K562 treated with DMSO at 1 percent for 24 hours (cell line): ENCODE measurements around the gene SYS1. TPM values are rescaled to one million over a fixed set of nuclear protein-coding genes. Genes with fewer than 3 reads are reported as not detected.

Experiments
- total RNA-seq: library from RNA; unstranded; fragments of 300-600 nt; gene quantifications from 2 replicates; pipeline ENCODE4 v1.2.3, GENCODE V29; 2022; ENCODE audit warnings: low read depth; ENCODE audit not compliant: insufficient read depth

SYS1 gene
- total RNA-seq: 25.8 and 30.4 TPM in 2 replicates

GRCh38 chr20:45362804-45363610 is at the start of gene SYS1:
TSS of gene SYS1 (plus strand) at chr20:45363156. CDS start at chr20:45363532, 376 bp downstream.

DNA sequence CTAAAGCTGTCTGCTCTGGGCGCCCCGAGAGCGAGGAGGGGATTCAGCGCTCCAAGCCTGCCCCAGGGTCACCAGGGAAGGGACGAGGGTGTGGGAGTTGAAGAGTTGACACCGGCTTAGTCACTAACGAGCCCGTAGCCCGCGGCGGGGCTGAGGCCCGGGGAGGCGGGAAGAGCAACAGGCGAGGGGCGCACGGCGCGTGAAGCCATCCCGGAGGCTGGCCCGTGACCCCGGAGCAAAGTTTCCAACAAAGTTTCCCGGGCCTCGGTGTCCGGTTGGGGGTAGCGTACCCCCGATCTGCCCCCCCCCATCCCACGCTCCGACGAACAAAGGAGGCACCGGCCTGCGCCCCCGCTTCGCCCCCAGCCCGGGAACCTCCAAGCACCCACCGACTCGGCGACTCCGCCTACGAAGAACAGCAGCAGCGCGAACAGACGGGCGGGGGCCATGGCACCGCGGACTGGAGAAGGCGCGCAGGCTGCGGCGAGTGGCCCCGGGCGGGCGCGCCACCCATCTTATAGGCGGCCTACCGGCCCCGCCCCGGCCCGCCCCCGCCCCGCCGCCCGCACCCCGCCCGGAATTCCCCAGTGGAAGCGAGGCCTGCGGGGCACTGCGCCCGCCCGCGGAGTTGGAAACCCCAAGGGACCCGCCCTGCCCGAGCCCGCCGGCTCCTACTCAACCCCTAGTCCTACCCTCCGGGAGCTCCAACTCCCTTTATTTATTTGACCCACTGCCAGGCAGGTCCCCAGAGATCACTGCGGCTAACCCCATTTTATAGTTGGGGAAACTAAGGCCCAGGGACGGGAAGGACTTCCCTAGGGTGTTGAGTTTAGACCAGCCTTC is 14.8 kb upstream of the SYS1 start, which contains the start of gene SDC4:
TSS of gene SDC4 (minus strand) at position 489 of the 843 bp plus-strand sequence. CDS start at position 449, 40 bp downstream.

GRCh38 chr20:45378191-45378590 is 15.2 kb downstream of the SYS1 start, which contains the start of gene TP53TG5:
TSS of gene TP53TG5 (minus strand) at chr20:45378325. CDS start at chr20:45378236, 89 bp downstream.

DNA sequence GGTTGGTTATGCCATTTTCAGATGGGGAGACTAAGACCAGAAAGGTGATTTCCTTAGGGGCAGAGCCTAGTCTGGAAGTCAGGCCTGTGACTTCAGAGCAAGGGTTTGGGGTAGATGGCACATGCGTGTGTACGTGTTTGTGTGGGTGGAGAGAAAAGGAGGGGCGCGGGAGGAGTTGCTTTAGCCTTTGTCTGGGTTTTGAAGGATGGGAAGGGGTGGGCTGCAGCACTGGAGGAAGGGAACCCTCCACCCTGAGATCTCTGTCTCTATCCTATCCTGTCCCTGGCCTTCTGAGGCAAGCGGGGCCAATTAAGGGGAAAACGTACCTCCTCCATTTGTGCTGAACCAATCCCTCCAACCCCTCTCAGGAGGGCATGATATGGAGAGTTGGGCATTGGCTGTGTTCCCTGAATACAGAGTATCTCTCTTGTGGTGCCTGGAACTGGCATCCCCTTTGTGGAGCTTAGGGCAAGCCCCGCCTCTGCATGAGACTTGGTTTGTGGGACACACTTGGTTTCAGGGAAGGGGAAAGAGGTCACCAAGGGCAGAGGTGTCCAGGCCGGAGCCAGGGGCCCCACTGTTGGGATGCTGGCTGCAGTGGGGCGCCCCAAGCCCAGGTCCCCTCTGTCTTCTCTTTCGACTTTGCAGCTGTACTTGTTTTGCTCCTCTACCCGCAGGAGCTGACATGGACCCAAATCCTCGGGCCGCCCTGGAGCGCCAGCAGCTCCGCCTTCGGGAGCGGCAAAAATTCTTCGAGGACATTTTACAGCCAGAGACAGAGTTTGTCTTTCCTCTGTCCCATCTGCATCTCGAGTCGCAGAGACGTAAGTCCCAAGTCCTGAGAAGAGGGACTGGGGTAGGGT is 45.1 kb downstream of the SYS1 start, which contains the start of gene DBNDD2:
TSS of gene DBNDD2 (plus strand) at position 507 of the 863 bp plus-strand sequence. CDS start at position 686, 179 bp downstream.

GRCh38 chr20:45415822-45416637 is 53.1 kb downstream of the SYS1 start, which contains the start of gene PIGT:
TSS of gene PIGT (plus strand) at chr20:45416141. CDS start at chr20:45416157, 16 bp downstream.

Other genes with a start within 250 kb of the SYS1 start
- gene WFDC5, start 248.0 kb upstream of the SYS1 start, total RNA-seq: not detected in 2 replicates
- not detected in 2 replicates for gene WFDC12, start 238.7 kb upstream of the SYS1 start, total RNA-seq
- gene PI3, start 188.3 kb upstream of the SYS1 start, total RNA-seq: not detected in 2 replicates
- not detected in 2 replicates for gene SEMG1, start 156.1 kb upstream of the SYS1 start, total RNA-seq
- gene SEMG2, start 141.8 kb upstream of the SYS1 start, total RNA-seq: not detected in 2 replicates
- not detected in 2 replicates for gene SLPI, start 108.6 kb upstream of the SYS1 start, total RNA-seq
- gene RBPJL, start 56.3 kb upstream of the SYS1 start, total RNA-seq: not detected in 2 replicates
- 0.22 TPM in 1 of 2 replicates, not detected in the other for gene MATN4, start 54.9 kb upstream of the SYS1 start, total RNA-seq
- gene SDC4, start 14.7 kb upstream of the SYS1 start, total RNA-seq: 11.9 and 12.1 TPM in 2 replicates
- 0.41 TPM in 1 of 2 replicates, not detected in the other for gene TP53TG5, start 15.2 kb downstream of the SYS1 start, total RNA-seq
- 40.5 and 44.7 TPM in 2 replicates for gene DBNDD2, start 45.1 kb downstream of the SYS1 start, total RNA-seq
- gene PIGT, start 53.0 kb downstream of the SYS1 start, total RNA-seq: 109 and 122 TPM in 2 replicates
- not detected in 2 replicates for gene WFDC2, start 106.6 kb downstream of the SYS1 start, total RNA-seq
- not detected in 2 replicates for gene SPINT3, start 152.5 kb downstream of the SYS1 start, total RNA-seq
- not detected in 2 replicates for gene WFDC6, start 176.3 kb downstream of the SYS1 start, total RNA-seq
- gene EPPIN, start 184.2 kb downstream of the SYS1 start, total RNA-seq: not detected in 2 replicates
- gene WFDC8, start 216.1 kb downstream of the SYS1 start, total RNA-seq: not detected in 2 replicates